A549 (cell line): ENCODE measurements around the gene DNASE2. TPM values are rescaled to one million over a fixed set of nuclear protein-coding genes. Genes with fewer than 3 reads are reported as not detected.

Experiments
- ATAC-seq, 2 experiments: fragments of 200-7000 bp in 1 of 2; fragments of >200 bp in 1 of 2; cut with Nextera tagmentation in 1 of 2; cut with Tn5 transposase in 1 of 2; 3 replicates each; pipeline versions ENCODE4 v1.8.0 to v1.9.1; 2018 to 2020; ENCODE audit warnings: mild to moderate bottlenecking in 1 of 2, moderate library complexity in 1 of 2
- CTCF ChIA-PET: fragments of 300-600 bp; sonication (Branson Sonifier 250); formaldehyde crosslinking; extraction: SDS; loops from one replicate; lab custom pipeline; 2021; ENCODE audit warnings: antibody characterized with exemption, inconsistent platforms; lab: Yijun Ruan, JAX
- POLR2A ChIA-PET: fragments of 350-600 bp; formaldehyde crosslinking; extraction: SDS; loops from one replicate; lab custom pipeline; 2021; ENCODE audit warnings: antibody characterized with exemption, inconsistent platforms; lab: Yijun Ruan, JAX
- DNase-seq, 2 experiments: peaks; one replicate each; pipeline versions ENCODE4 v3.0.0 to v3.0.0-alpha.2; 2011 to 2016; ENCODE audit warnings: low read depth in 1 of 2, low spot score in 1 of 2
- FAIRE-seq: peaks from 2 replicates; lab custom pipeline; 2011; peaks lifted over from hg19 to GRCh38; lab: Jason Lieb, UNC
- H3K27ac ChIP-seq, 2 experiments: fragments of >200 bp; sonication (Bioruptor Twin); formaldehyde crosslinking; 3 replicates each; pipeline ENCODE4 v1.5.1; 2016 to 2017
- H3K4me1 ChIP-seq: fragments of >200 bp; sonication (Bioruptor Twin); formaldehyde crosslinking; 3 replicates; pipeline ENCODE4 v1.6.1; 2016
- H3K4me2 ChIP-seq: fragments of >200 bp; sonication (Bioruptor Twin); formaldehyde crosslinking; 3 replicates; pipeline ENCODE4 v1.6.1; 2016
- H3K4me3 ChIP-seq: fragments of >200 bp; sonication (Bioruptor Twin); formaldehyde crosslinking; 3 replicates; pipeline ENCODE4 v1.5.1; 2016
- H3K9me3 ChIP-seq: fragments of >200 bp; sonication (Bioruptor Twin); formaldehyde crosslinking; 3 replicates; pipeline ENCODE4 v1.6.1; 2016
- CEBPB ChIP-seq, 2 experiments: fragments of >200 bp in 1 of 2; sonication (Bioruptor Twin) in 1 of 2; formaldehyde crosslinking in 1 of 2; IDR thresholded peaks; 2 replicates each; pipeline ENCODE4 v1.6.1; 2012 to 2016
- CHD2 ChIP-seq: fragments of 150-350 bp; IDR thresholded peaks from 2 replicates; pipeline ENCODE4 v1.6.1; 2014; ENCODE audit warnings: low read length; ENCODE audit not compliant: partially characterized antibody
- CHD4 ChIP-seq: fragments of 200-600 bp; sonication (generic); IDR thresholded peaks from 2 replicates; pipeline ENCODE4 v1.6.1; 2016; ENCODE audit warnings: antibody characterized with exemption, mild to moderate bottlenecking, borderline replicate concordance
- GATA3 ChIP-seq: IDR thresholded peaks from 2 replicates; pipeline ENCODE4 v1.6.1; 2012; ENCODE audit warnings: borderline replicate concordance
- JUN ChIP-seq, 2 experiments: fragments of >200 bp; sonication (Bioruptor Twin); formaldehyde crosslinking; IDR thresholded peaks; 2 replicates in 1 of 2; 3 replicates in 1 of 2; pipeline ENCODE4 v1.6.1; 2016 to 2017
- JUNB ChIP-seq: fragments of >200 bp; sonication (Bioruptor Twin); formaldehyde crosslinking; IDR thresholded peaks from 2 replicates; pipeline ENCODE4 v1.6.1; 2016
- MAZ ChIP-seq: fragments of 150-350 bp; IDR thresholded peaks from 2 replicates; pipeline ENCODE4 v1.6.1; 2014; ENCODE audit warnings: antibody characterized with exemption, low read depth, low read length, borderline replicate concordance
- RFX5 ChIP-seq: fragments of 450-650 bp; IDR thresholded peaks from 2 replicates; pipeline ENCODE4 v1.7.1; 2014; ENCODE audit warnings: antibody characterized with exemption, mild to moderate bottlenecking, moderate library complexity
- SREBF2 ChIP-seq: fragments of 450-650 bp; IDR thresholded peaks from 2 replicates; pipeline ENCODE4 v1.6.1; 2014; ENCODE audit warnings: mild to moderate bottlenecking, moderate library complexity
- TP53 ChIP-seq: fragments of 250-450 bp; sonication (Bioruptor Pico); IDR thresholded peaks from 2 replicates; pipeline ENCODE4 v1.5.0; 2021; ENCODE audit warnings: mild to moderate bottlenecking, moderate library complexity
- WGBS: methylation state at CpG from one replicate; pipeline ENCODE4 v1.1.6; 2017; ENCODE audit errors: missing lambda C conversion rate; 5-methylcytosine and 5-hydroxymethylcytosine counted together
- polyA plus RNA-seq, 4 experiments: library from polyadenylated mRNA; depleted of rRNA in 3 of 4; stranded (reverse); fragments of >200 nt; fragmentation: RNase III in 1 of 4; extraction: RNeasy Plus Mini Kit Qiagen cat#74134 plus additional on column Dnase treatment in 1 of 4; gene quantifications; 2 replicates in 3 of 4; 3 replicates in 1 of 4; pipeline ENCODE4 v1.2.3, GENCODE V29; 2011 to 2017
- TF ChIP-seq, protein P1 (sequence below): fragments of 150-350 bp; IDR thresholded peaks from 2 replicates; pipeline ENCODE4 v1.6.1; 2014; ENCODE audit warnings: low read depth, mild to moderate bottlenecking, low read length
- TF ChIP-seq, protein P2 (sequence below): fragments of 250-450 bp; sonication (Bioruptor Pico); IDR thresholded peaks from 2 replicates; pipeline ENCODE4 v1.5.0; 2021; ENCODE audit warnings: mild to moderate bottlenecking, moderate library complexity, borderline replicate concordance
- TF ChIP-seq, protein P3 (sequence below): fragments of >200 bp; sonication (Bioruptor Twin); formaldehyde crosslinking; IDR thresholded peaks from 3 replicates; pipeline ENCODE4 v1.5.1; 2016
- TF ChIP-seq, protein P4 (sequence below): IDR thresholded peaks from 2 replicates; pipeline ENCODE4 v1.6.1; 2012; ENCODE audit warnings: low read depth, borderline replicate concordance
- TF ChIP-seq, protein P5 (sequence below): fragments of >200 bp; sonication (Bioruptor Twin); formaldehyde crosslinking; IDR thresholded peaks from 2 replicates; pipeline ENCODE4 v1.6.1; 2016

The DNASE2 gene
- polyA plus RNA-seq, 2 of the 4 experiments (the other 2 are of a cell fraction) = 15.7 to 24.9 TPM

DNA sequence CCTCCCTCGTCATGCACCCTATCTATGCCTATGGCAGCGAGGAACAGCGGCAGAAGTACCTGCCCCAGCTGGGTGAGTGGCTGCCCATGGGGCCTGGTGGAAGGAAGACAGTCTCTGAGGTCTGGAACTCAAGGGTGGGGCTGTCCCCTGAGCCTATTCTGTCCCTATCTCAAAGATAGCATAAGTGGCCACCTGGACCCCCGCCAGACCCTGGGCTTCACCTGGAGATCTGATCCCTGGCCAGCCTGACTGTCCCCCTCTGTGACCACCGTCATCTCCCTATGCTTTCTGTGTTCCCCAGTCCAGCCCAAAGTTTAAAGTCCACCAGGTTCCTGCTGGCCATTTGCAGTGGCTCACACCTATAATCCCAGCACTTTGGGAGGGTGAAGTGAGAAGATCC, 12.3 kb upstream of the DNASE2 start:
- Histone ChIP-seq H3K4me2 (no peak overlapping the region), H3K9me3 (no peaks in the 10 kb centered on the region), H3K27ac (no peak overlapping the region), H3K4me3 (no peak overlapping the region), H3K4me1 (peaks cover 3% of the 10 kb centered on the region; the same call in 1 of the 3 replicates)
- ATAC-seq (no peak), DNase-seq (no peak), FAIRE-seq (no peak)
- ChIA-PET POLR2A (no interaction called here), CTCF (interaction anchor here (1.0 kb wide), 1 partner anchor 9 kb away, joined by 3 read pairs; no protein-coding TSS in a partner anchor)
- 85% methylated on average over 5 of the region's 5 CpGs for WGBS
- TF ChIP-seq, protein P1, sequence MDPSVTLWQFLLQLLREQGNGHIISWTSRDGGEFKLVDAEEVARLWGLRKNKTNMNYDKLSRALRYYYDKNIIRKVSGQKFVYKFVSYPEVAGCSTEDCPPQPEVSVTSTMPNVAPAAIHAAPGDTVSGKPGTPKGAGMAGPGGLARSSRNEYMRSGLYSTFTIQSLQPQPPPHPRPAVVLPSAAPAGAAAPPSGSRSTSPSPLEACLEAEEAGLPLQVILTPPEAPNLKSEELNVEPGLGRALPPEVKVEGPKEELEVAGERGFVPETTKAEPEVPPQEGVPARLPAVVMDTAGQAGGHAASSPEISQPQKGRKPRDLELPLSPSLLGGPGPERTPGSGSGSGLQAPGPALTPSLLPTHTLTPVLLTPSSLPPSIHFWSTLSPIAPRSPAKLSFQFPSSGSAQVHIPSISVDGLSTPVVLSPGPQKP = no peak
- TF ChIP-seq, protein P2, sequence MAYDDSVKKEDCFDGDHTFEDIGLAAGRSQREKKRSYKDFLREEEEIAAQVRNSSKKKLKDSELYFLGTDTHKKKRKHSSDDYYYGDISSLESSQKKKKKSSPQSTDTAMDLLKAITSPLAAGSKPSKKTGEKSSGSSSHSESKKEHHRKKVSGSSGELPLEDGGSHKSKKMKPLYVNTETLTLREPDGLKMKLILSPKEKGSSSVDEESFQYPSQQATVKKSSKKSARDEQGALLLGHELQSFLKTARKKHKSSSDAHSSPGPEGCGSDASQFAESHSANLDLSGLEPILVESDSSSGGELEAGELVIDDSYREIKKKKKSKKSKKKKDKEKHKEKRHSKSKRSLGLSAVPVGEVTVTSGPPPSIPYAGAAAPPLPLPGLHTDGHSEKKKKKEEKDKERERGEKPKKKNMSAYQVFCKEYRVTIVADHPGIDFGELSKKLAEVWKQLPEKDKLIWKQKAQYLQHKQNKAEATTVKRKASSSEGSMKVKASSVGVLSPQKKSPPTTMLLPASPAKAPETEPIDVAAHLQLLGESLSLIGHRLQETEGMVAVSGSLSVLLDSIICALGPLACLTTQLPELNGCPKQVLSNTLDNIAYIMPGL = no peak
- TF ChIP-seq JUN (IDR thresholded peaks at IDR 0.05) = no peak
- TF ChIP-seq RFX5 = no peak
- TF ChIP-seq, protein P3, sequence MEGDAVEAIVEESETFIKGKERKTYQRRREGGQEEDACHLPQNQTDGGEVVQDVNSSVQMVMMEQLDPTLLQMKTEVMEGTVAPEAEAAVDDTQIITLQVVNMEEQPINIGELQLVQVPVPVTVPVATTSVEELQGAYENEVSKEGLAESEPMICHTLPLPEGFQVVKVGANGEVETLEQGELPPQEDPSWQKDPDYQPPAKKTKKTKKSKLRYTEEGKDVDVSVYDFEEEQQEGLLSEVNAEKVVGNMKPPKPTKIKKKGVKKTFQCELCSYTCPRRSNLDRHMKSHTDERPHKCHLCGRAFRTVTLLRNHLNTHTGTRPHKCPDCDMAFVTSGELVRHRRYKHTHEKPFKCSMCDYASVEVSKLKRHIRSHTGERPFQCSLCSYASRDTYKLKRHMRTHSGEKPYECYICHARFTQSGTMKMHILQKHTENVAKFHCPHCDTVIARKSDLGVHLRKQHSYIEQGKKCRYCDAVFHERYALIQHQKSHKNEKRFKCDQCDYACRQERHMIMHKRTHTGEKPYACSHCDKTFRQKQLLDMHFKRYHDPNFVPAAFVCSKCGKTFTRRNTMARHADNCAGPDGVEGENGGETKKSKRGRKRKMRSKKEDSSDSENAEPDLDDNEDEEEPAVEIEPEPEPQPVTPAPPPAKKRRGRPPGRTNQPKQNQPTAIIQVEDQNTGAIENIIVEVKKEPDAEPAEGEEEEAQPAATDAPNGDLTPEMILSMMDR = no peak
- no peak for TF ChIP-seq JUNB

DNA sequence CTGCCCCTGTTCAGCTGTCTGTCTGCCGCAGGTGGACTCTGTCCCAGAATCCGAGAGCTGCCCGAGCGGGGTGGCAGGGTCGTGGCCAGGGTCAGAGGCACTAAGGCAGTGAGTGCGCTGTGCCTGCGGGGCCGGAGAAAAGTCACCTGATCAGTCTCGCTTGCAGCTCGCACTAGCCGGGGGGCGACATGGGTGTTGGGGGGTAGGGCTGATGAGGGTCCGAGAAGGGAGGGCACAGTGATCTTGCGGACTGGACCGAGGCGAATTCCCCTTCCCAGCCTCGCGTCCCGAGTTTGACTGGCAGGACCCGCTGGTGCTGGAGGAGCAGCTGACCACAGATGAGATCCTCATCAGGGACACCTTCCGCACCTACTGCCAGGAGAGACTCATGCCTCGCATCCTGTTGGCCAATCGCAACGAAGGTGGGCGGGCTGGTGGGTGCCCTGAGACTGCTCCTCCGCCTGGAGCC, 10.3 kb upstream of the DNASE2 start:
- WGBS = 60% methylated on average over 1 of the region's 26 CpGs
- no peak; a peak in 1 of 6 replicates for ATAC-seq
- Histone ChIP-seq H3K4me3 (peak overlapping the region; percentile 93), H3K9me3 (no peaks in the 10 kb centered on the region), H3K4me2 (peak overlapping the region; percentile 84), H3K4me1 (peaks cover 3% of the 10 kb centered on the region; the same call in 1 of the 3 replicates), H3K27ac (peak overlapping the region; percentile 49 to 79; a peak in 4 of 6 replicates)
- no peak for FAIRE-seq
- DNase-seq = no peak
- TF ChIP-seq, protein P4, sequence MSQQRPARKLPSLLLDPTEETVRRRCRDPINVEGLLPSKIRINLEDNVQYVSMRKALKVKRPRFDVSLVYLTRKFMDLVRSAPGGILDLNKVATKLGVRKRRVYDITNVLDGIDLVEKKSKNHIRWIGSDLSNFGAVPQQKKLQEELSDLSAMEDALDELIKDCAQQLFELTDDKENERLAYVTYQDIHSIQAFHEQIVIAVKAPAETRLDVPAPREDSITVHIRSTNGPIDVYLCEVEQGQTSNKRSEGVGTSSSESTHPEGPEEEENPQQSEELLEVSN = no peak
- TF ChIP-seq, protein P5, sequence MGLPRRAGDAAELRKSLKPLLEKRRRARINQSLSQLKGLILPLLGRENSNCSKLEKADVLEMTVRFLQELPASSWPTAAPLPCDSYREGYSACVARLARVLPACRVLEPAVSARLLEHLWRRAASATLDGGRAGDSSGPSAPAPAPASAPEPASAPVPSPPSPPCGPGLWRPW = no peak
- TF ChIP-seq, protein P3 = no peak
- no peak for TF ChIP-seq CEBPB (IDR thresholded peaks at IDR 0.05)
- no peak for TF ChIP-seq CHD2
- no peak for TF ChIP-seq SREBF2
- TF ChIP-seq MAZ = no peak
- TF ChIP-seq JUNB = no peak
- no peak for TF ChIP-seq TP53 (CRISPR knock-in tag)
- no peak for TF ChIP-seq JUN (IDR thresholded peaks at IDR 0.05)
- TF ChIP-seq CHD4 = no peak
- no peak for TF ChIP-seq GATA3
- ChIA-PET CTCF (interaction anchor here (0.6 to 1.5 kb wide), 3 partner anchors 74 to 1595 kb away, joined by 3 to 6 read pairs (median 4); no protein-coding TSS in a partner anchor), POLR2A (interaction anchor here (0.7 to 1.8 kb wide), 4 partner anchors 10 to 42 kb away, joined by 3 to 8 read pairs (median 3); partner anchors contain the start of genes DNASE2, FARSA and SYCE2)
